HCEC 1CT (cell line): ENCODE results near the gene LRR1.
"Not testable (repeated sequence)": the region's sequence is repeated elsewhere in the genome, so short reads cannot be mapped to it uniquely, and the experiment has no call there.

Experiments
- DNase-seq: peaks from one replicate; pipeline ENCODE4 v3.0.0-alpha.2; 2017

Gene LRR1

GRCh38 chr14:49598485-49599300 lies at the start of gene LRR1:
Gene LRR1, plus strand, starts transcription at chr14:49598940. Its CDS starts 81 bp downstream, at chr14:49599021.
- DNase-seq: peak; percentile 87

GRCh38 chr14:49549446-49549845 lies 49.3 kb upstream of the LRR1 start:
- no peak for DNase-seq

- peak; percentile 2 for DNase-seq
Observed at GRCh38 chr14:49549881-49550280, 48.9 kb upstream of the LRR1 start.

- DNase-seq: peak; percentile 9
Observed at GRCh38 chr14:49550286-49551184, 48.2 kb upstream of the LRR1 start.

GRCh38 chr14:49551569-49551968 lies 47.2 kb upstream of the LRR1 start:
- no peak for DNase-seq

GRCh38 chr14:49553106-49553505 lies 45.6 kb upstream of the LRR1 start:
- DNase-seq: no peak

GRCh38 chr14:49553892-49554291 lies 44.8 kb upstream of the LRR1 start:
- no peak for DNase-seq

- no peak for DNase-seq
Observed at GRCh38 chr14:49559979-49560768, 38.6 kb upstream of the LRR1 start.

GRCh38 chr14:49566714-49567113 lies 32.0 kb upstream of the LRR1 start:
- no peak for DNase-seq

GRCh38 chr14:49569281-49569680 lies 29.5 kb upstream of the LRR1 start:
- no peak for DNase-seq

GRCh38 chr14:49574038-49574437 lies 24.7 kb upstream of the LRR1 start:
- no peak for DNase-seq

GRCh38 chr14:49578141-49578540 lies 20.6 kb upstream of the LRR1 start:
- DNase-seq: no peak

- DNase-seq: no peak
Observed at GRCh38 chr14:49579841-49580240, 18.9 kb upstream of the LRR1 start.

GRCh38 chr14:49581209-49582112 lies 17.3 kb upstream of the LRR1 start:
- no peak for DNase-seq

- no peak for DNase-seq
Observed at GRCh38 chr14:49582113-49582977, 16.4 kb upstream of the LRR1 start.

GRCh38 chr14:49583629-49584028 lies 15.1 kb upstream of the LRR1 start:
- no peak for DNase-seq

GRCh38 chr14:49584058-49584457 lies 14.7 kb upstream of the LRR1 start:
- no peak for DNase-seq

- DNase-seq: not testable (repeated sequence)
Observed at GRCh38 chr14:49584981-49585640, 13.6 kb upstream of the LRR1 start.

GRCh38 chr14:49585803-49586672 lies 12.7 kb upstream of the LRR1 start, which contains the start of gene RPS29:
Gene RPS29, minus strand, starts transcription at chr14:49586380. Its CDS starts 34 bp downstream, at chr14:49586346.
- DNase-seq: peak; percentile 98
